Activated CD8-positive, alpha-beta memory T cell treated with anti-CD3 and anti-CD28 coated beads for 4 hours (primary cell): ENCODE measurements around the gene ANKRD49.

Experiments
- DNase-seq, 2 donors: peaks; one replicate each; pipeline ENCODE4 v3.0.0-alpha.2; 2020; ENCODE audit warnings: low read depth in 2 of 2

Gene ANKRD49, protein sequence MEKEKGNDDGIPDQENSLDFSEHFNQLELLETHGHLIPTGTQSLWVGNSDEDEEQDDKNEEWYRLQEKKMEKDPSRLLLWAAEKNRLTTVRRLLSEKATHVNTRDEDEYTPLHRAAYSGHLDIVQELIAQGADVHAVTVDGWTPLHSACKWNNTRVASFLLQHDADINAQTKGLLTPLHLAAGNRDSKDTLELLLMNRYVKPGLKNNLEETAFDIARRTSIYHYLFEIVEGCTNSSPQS

DNA sequence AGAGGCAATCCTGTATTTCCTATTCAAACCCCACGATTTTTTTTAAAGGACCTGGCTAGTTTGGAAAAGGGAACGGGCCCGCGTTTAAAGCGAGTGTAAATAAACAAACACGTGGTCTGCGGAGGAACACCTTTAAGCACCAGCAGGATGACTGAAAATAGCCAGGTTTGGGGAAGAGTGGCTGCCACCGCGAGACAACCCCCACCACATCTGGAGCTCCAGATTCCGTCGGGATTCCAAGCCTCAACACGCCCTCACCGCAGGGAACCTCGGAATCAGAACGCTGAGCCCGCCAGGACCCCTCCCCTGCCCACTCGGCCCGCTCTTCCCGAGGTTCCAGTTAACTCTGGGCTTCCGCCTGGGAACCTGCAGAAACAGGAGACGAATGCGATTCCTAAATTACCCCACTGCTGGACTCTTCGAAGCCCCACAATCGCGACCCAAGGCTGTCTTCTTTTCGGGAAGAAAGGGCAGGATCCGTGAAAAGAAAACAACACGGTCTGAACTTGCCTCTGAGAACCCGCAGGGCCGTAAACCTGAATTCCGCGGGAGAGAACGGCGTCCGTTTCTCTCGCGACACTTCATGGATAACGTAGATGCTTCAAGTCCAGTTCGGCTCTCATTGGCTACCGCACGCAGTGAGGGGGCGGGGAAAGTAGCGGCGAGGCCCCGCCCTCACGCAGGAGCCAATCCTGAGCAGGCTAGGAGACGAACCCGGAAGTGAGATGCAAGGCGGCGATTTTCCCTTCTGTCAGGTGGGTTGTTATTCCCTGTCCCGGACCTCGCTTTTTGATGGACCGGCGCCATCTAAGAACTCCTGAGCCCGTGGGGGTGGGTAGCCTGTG lies at the start of gene ANKRD49, which contains the start of gene MRE11:
Gene ANKRD49, plus strand, starts transcription at position 704 of the 845 bp plus-strand sequence. CDS start 2,710 bp downstream, outside the sequence.
Gene MRE11, minus strand, starts transcription at position 564 of the 845 bp plus-strand sequence. CDS start 1,043 bp downstream, outside the sequence.
- peak; percentile 90 to 94 for DNase-seq

DNA sequence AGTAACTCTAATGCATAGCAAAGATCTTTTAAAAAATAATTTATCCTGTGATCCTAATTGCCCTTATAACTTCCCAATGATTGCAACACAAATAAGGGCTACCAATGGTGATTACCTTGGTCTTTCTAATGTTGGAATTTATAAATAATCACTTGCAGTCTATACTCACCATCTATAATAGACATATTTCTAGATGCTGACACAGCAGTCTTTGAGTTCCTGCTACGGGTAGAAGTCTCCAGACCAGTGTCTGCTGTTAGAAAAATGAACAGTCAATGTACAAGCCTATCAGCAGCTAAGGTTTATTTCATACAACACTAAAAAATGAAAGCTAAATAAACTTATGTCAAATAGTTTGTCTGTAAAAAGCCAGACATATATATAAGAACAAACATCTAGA lies 48.1 kb upstream of the ANKRD49 start:
- no peak for DNase-seq

DNA sequence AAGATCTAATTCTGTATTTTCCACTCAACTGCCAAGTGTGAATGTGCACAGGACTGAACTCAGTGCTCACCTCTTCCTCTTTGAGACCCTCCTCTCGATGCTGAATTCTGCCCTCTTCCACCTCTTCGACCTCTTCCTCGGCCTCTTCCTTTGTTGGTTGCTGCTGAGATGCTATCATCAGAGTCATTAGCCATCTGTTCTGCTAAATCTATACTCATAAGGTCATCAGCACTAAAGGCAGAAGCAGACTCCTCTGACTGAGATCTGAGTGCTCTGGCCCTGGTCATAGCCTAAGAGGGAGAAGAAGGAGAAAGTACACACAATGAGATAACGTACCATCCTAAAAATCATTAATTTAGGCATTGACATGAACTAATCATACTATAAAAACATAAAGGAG lies 46.6 kb upstream of the ANKRD49 start:
- DNase-seq: no peak

- no peak for DNase-seq
Measured at GRCh38 chr11:94449029-94449428, 44.8 kb upstream of the ANKRD49 start.

DNA sequence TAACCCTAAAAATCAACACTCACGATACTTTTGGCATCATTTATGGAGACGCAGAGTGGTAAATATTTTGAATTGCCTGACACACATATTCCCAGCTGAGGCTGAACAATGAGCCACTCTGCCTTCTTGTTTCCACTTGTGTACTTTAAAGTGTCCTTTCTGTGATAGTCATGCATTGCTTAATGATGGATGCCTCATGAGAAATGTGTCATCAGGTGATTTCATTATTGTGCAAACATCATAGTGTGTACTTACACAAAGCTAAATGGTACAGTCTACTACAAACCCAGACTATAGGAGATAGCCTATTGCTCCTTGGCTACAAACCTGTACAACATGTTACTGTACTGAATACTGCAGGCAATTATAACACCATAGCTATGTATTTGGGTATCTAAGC lies 44.3 kb upstream of the ANKRD49 start:
- no peak for DNase-seq

GRCh38 chr11:94450048-94450447 lies 43.7 kb upstream of the ANKRD49 start:
- no peak for DNase-seq

DNA sequence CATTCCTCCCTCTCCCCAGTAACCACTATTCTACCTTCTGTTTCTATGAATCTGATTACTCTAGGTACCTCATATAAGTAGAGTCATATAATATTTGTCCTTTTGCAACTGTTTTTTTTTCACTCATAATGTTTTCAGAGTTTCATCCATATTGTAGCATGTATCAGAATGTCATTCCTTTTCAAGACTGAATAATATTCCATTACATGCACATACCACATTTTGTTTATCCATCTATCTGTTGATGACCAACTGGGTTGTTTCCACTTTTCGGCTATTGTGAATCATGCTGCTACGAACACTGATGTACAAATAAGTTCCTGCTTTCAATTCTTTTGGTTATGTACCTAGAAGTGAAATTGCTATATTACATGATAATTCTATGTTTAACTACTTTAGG lies 40.8 kb upstream of the ANKRD49 start:
- DNase-seq: no peak

DNA sequence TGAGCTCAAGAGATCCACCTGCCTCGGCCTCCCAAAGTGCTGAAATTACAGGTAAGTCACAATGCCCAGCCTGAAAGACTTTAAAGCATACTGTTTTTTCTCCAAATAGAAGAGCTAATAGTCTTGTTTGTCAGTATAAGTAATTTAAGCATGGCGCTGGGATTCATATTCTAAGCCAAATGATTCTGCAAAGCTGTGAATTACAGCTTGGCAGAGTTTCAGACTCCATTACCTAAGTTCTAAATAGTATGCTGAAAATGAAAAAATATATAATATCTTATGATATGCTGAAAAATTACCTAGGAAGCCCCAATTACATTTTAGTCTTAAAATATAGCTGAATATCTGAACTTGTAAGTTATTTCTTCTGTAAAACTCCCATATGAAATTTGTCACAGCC lies 39.5 kb upstream of the ANKRD49 start:
- DNase-seq: no peak

GRCh38 chr11:94455861-94456260 lies 37.9 kb upstream of the ANKRD49 start:
- no peak for DNase-seq

DNA sequence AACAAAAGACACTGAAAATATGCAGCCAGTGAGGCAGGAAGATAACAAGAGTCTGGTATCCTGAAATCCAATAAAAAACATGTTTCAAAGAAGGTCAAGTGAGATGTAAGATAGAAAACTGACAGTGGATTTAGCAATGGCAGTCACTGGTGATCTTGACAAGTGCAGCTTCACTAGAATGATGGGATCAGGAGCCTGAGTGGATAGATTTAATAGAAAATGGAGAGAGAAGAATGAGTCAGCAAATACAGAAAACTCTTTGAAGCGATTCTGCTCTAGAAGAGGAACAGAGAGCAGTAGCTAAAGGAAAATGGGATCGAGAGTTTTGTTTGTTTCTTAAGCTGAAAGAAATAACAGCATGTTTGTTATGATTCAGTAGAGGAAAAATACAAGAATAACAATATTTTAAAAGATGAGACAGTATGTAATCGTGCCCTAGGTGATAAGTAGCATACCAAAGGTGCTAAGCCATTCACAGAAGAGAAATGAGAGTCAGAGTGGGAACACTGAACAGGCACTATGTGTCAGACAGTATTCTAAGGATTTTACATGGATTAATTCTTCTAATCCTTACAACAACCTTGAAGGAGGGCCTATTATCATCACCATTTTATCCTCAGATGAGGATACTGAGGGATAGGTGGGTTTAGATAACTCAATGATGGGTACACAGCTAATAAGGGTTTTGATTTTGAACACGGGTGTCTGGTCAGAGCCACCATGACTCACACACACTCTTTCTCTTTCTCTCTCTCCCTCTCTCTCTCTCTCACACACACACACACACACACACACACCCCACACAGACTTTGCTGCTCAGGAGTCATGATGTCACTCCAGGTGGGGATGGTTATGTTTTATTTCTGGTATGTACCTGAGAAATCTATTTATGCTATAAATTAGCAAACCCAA lies 36.4 kb upstream of the ANKRD49 start:
- no peak for DNase-seq

DNA sequence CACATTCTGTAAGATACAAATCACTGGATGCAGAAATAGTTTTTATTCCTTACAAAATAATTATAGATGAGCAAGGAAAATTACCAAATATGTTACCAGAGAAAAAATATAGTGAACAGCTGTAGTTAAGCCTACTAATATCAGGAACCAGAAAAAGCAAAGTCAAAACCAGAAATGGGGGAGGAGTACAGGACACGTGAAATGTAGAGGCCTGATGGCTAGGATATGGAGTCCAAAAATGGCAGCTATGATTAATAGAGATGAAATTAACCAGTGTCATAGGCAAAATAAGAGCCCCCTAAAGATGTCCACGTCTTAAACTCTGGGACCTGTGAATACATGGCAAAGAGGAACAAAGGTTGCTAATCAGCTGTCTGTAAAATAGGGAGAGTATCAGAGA lies 34.2 kb upstream of the ANKRD49 start:
- DNase-seq: no peak

DNA sequence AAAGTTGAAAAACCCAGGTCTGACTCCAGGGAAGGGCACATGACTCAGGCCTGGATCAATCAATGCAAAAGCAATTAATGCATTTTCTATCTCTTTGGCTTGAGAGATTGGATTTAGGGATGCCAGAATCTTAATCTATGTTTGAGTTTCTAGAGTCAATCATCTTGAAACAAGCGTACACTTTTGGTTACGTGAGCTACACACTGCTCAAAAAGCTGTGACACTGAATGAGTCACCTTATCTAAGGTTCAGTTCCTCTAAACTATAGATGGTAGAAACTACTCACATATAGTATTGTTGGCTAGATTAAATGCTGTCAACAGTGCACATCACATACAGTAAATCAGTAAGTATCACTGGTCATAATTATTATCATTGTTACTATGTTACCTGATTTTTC lies 24.4 kb upstream of the ANKRD49 start:
- DNase-seq: no peak

GRCh38 chr11:94472916-94473799 lies 20.6 kb upstream of the ANKRD49 start:
- peak in 1 of 2 donors; percentile 5 for DNase-seq

DNA sequence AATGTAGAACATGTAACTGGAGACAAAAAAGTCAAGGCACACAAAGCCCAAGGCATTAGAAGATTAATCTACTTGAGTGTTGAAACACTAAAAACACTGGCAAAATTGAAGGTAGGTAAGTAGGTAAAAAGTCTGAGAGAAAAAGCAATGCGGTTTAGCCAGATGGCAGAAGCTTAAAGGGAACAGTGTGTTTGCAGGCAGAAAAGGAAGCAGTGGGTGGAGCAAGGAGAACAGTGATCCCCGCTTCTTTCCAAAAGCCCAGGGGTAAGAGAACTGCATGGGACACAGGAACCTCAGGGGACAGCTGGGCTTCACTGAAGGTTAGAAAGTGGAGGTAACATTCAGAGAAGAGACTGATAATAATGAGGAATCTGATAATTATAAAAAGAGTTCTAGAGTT lies 16.2 kb upstream of the ANKRD49 start:
- DNase-seq: no peak

DNA sequence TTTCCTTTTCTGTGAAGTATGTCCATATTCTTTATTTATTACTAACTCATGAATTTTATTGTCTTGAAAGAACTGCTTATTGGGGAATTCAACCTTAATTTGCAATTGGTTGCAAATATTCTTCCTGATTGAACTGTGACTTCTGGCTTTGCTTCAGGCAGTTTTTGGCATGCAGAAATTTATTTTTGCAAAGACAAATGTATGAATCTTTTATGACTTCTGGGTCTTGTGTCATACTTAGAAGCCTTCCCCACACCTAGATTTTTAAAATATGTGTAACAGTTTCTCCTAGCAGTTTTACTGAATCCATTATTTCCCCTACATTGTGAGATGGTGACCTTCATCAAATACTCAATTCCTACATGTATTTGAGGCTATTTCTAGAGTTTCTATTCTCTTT lies 12.4 kb upstream of the ANKRD49 start:
- no peak for DNase-seq

DNA sequence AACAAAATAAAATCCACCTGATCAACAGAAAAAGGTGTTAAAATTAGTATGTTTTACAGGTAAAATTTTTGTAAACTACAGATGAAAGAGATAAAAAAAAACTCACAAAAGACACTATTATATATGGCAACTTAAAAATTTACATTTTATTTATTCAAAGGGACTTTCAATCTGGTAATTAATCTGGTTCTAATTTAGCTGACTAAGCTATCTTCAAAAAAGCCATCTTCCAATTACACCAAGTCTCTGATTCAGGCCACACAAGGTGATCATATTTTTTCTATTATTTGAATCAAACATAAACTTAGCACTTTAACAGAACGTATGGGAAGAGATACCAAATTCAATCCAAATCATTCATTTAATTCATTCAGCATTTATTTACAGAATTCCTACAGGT lies 7.7 kb upstream of the ANKRD49 start:
- DNase-seq: no peak

DNA sequence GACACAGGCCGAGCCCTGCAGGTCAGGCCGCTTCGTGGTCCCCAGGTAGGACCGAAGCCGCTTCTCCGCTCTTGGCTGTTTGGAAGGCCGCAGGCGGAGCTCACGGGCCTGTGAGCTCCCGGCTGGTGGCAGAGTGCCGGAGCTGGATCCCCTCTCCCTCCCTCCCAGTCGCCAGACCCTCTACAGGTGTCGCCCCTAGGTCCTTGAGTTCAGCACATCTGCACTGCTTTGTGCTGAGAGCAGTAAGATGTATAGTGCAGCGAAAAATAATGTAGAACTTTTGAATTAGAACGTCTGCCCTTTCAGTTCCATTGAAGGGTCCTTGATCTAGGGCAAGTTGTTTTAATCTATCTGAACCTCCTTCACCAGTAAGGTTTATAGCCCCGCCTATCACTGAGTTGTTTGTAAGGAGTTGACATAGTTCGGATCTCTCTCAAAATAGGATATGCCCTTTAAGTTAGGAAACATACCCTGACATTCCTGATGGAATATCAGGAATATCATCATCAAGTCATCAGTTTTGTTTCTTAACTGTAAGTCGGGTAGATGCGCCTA lies 419 bp downstream of the ANKRD49 start:
- no peak for DNase-seq

GRCh38 chr11:94500181-94500580 lies 6.4 kb downstream of the ANKRD49 start:
- DNase-seq: no peak

DNA sequence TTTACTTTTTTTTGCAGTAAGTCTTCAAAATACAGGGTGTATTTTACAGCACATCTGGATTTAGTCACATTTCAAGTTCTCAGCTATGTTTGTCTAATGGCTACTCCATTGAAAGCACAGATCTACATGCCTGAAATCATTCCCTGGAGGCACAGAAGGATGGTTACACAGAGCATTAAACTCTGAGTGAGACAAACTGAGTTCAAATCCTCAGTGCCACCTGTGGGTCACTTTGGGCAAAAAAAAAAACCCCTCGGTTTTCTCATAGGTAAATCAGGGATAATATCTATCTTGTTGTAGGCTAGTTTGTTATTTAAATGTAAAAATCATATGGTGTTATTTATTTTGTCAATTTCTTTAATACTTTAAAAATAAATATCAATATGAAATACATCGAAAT lies 7.7 kb downstream of the ANKRD49 start:
- no peak for DNase-seq

DNA sequence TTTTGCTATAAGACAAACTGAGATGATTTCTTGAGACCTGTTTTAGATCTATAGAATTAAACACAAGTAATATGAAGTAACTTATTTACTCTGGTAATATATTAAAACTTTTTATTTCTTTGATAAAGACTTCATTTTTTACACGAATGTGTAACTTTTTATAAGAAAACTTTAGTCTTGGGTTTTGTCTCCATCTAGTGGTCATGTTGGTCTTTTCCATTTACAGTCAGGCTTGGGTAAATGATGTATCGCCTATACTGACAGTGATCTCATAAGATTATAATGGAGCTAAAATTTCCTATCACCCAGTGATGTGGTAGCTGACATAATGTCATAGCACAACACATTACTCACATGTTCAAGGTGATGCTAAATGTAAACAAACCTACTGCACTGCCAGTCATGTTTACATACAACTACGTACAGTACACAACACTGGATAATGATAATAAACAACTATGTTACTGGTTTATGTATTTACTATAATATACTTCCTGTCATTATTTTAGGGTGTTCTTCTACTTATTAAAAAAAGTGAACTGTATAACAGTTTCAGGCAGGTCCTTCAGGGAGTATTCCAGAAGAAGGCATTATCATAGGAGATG lies 11.0 kb downstream of the ANKRD49 start:
- no peak for DNase-seq
